Gastrocnemius medialis (tissue), 4 donors: Measurements from ENCODE around the gene FGFBP2. TPM values are rescaled to one million over a fixed set of nuclear protein-coding genes. Genes with fewer than 3 reads are reported as not detected.

Experiments
- ATAC-seq, 2 donors: fragments of 150-250 bp; one replicate each; pipeline ENCODE4 v1.9.1; 2016
- DNase-seq, 2 donors: peaks; one replicate each; pipeline ENCODE4 v3.0.0-alpha.2; 2019
- H3K27ac ChIP-seq, 4 donors: fragments of 200-600 bp; sonication (generic); 1 replicate in 1 of 4; 2 replicates in 3 of 4; pipeline ENCODE4 v1.5.1; 2016 to 2018; ENCODE audit warnings: mild to moderate bottlenecking in 2 of 4, moderate library complexity in 1 of 4
- H3K27me3 ChIP-seq, 3 donors: fragments of 200-600 bp; sonication (generic) in 2 of 3; 1 replicate in 1 of 3; 2 replicates in 2 of 3; pipeline versions ENCODE4 v1.5.1 to v1.6.0; 2016 to 2019; ENCODE audit warnings: mild to moderate bottlenecking in 1 of 3, moderate library complexity in 1 of 3
- H3K36me3 ChIP-seq, 2 donors: fragments of 200-600 bp; sonication (generic) in 1 of 2; one replicate each; pipeline ENCODE4 v1.5.1; 2017 to 2018
- H3K4me1 ChIP-seq, 2 donors: fragments of 200-600 bp; sonication (generic) in 1 of 2; one replicate each; pipeline ENCODE4 v1.5.1; 2016 to 2017; ENCODE audit warnings: mild to moderate bottlenecking in 2 of 2
- H3K4me3 ChIP-seq, 4 donors: fragments of 200-600 bp; sonication (generic) in 3 of 4; 1 replicate in 1 of 4; 2 replicates in 3 of 4; pipeline ENCODE4 v1.5.1; 2016 to 2019; ENCODE audit warnings: mild to moderate bottlenecking in 2 of 4
- H3K9me3 ChIP-seq, 3 donors: fragments of 200-600 bp; sonication (generic) in 2 of 3; 1 replicate in 1 of 3; 2 replicates in 2 of 3; pipeline ENCODE4 v1.5.1; 2016 to 2019
- CTCF ChIP-seq, 5 experiments: fragments of 450-650 bp in 3 of 5; fragments of 200-600 bp in 2 of 5; sonication (generic) in 2 of 5; IDR thresholded peaks in 4 of 5; conservative IDR thresholded peaks in 1 of 5; 1 replicate in 4 of 5; 2 replicates in 1 of 5; pipeline ENCODE4 v1.5.1; 2016 to 2019; ENCODE audit warnings: antibody characterized with exemption in 5 of 5, mild to moderate bottlenecking in 3 of 5, moderate library complexity in 3 of 5
- POLR2A ChIP-seq, 2 donors: fragments of 450-650 bp; IDR thresholded peaks; one replicate each; pipeline ENCODE4 v1.6.1; 2017; ENCODE audit warnings: antibody characterized with exemption in 2 of 2, mild to moderate bottlenecking in 2 of 2, moderate library complexity in 2 of 2
- in situ Hi-C, 4 donors: fragments of 200-750 bp; cut with MboI; loops; one replicate each; pipeline versions ENCODE4 v1.15.0 to v1.8.0; 2017; ENCODE audit warnings: low sequenced_read_pairs in 4 of 4
- intact Hi-C: fragments of 100-400 bp; cut with DNase I; formaldehyde crosslinking; loops from one replicate; pipeline ENCODE4 v1.15.1; 2023; ENCODE audit warnings: low total_unique reads
- total RNA-seq, 4 donors: library from RNA; depleted of rRNA; stranded (reverse); fragments of >200 nt; gene quantifications; one replicate each; pipeline versions ENCODE4 v1.1.0 to v1.2.3, GENCODE V29; 2016

Gene FGFBP2
- total RNA-seq, 4 donors from 2014 or later = 0.31 to 2.9 (median 1.1) TPM; not detected in 1

- H3K9me3 ChIP-seq = no peaks in the 10 kb centered on the region
- in situ Hi-C loops = no loop called here
- TF ChIP-seq CTCF (IDR thresholded peaks at IDR 0.05 in 4 of 5, conservative IDR thresholded peaks at IDR 0.05 in 1 of 5) (no peak), POLR2A (IDR thresholded peaks at IDR 0.05) (no peak)
- no peak overlapping the region for H3K27ac ChIP-seq
- H3K4me3 ChIP-seq = no peak overlapping the region
- H3K36me3 ChIP-seq = no peaks in the 10 kb centered on the region
- no peaks in the 10 kb centered on the region for H3K4me1 ChIP-seq
- no peak for ATAC-seq
- no peak for DNase-seq
- H3K27me3 ChIP-seq = no peaks in the 10 kb centered on the region
- intact Hi-C loops = no loop called here
Measured at GRCh38 chr4:15942283-15942682, 20.7 kb downstream of the FGFBP2 start.

- H3K4me1 ChIP-seq = no peaks in the 10 kb centered on the region
Measured at GRCh38 chr4:15938640-15939039, 24.3 kb downstream of the FGFBP2 start, which contains the start of gene FGFBP1. Gene FGFBP1, minus strand, starts transcription at chr4:15938740. Its CDS starts 2,108 bp downstream, at chr4:15936632.

GRCh38 chr4:15938182-15938581, 24.8 kb downstream of the FGFBP2 start:
- intact Hi-C loops (no loop called here), in situ Hi-C loops (no loop called here)
- ATAC-seq = no peak
- H3K27me3 ChIP-seq = no peaks in the 10 kb centered on the region
- H3K4me3 ChIP-seq = no peak overlapping the region
- H3K27ac ChIP-seq = no peak overlapping the region
- DNase-seq = no peak
- no peaks in the 10 kb centered on the region for H3K36me3 ChIP-seq
- no peaks in the 10 kb centered on the region for H3K9me3 ChIP-seq
- TF ChIP-seq CTCF (IDR thresholded peaks at IDR 0.05 in 4 of 5, conservative IDR thresholded peaks at IDR 0.05 in 1 of 5) (no peak), POLR2A (IDR thresholded peaks at IDR 0.05) (no peak)
- no peaks in the 10 kb centered on the region for H3K4me1 ChIP-seq

More at GRCh38 chr4:15938640-15939039, 24.3 kb downstream of the FGFBP2 start, which contains the start of gene FGFBP1:
- Histone ChIP-seq H3K4me3 (no peak within 1 kb of the TSS), H3K27me3 (no peaks in the 10 kb centered on the region), H3K36me3 (no peaks in the 10 kb centered on the region), H3K9me3 (no peaks in the 10 kb centered on the region), H3K27ac (no peak within 1 kb of the TSS)
- ATAC-seq (no peak), DNase-seq (no peak)
- TF ChIP-seq CTCF (IDR thresholded peaks at IDR 0.05 in 4 of 5, conservative IDR thresholded peaks at IDR 0.05 in 1 of 5) = no peak
- TF ChIP-seq POLR2A (IDR thresholded peaks at IDR 0.05) = no peak
- intact Hi-C loops = no loop called here
- in situ Hi-C loops = no loop called here

- Histone ChIP-seq H3K27me3 (no peaks in the 10 kb centered on the region), H3K9me3 (no peaks in the 10 kb centered on the region), H3K4me1 (no peaks in the 10 kb centered on the region), H3K36me3 (no peaks in the 10 kb centered on the region), H3K4me3 (no peak overlapping the region), H3K27ac (no peak overlapping the region)
- no peak for ATAC-seq
- DNase-seq = no peak
- TF ChIP-seq POLR2A (IDR thresholded peaks at IDR 0.05) (no peak), CTCF (IDR thresholded peaks at IDR 0.05 in 4 of 5, conservative IDR thresholded peaks at IDR 0.05 in 1 of 5) (no peak)
- intact Hi-C loops = no loop called here
- in situ Hi-C loops = no loop called here
Measured at GRCh38 chr4:15936495-15936894, 26.5 kb downstream of the FGFBP2 start.
